ENCODE data around the gene SLC66A1.

DNA sequence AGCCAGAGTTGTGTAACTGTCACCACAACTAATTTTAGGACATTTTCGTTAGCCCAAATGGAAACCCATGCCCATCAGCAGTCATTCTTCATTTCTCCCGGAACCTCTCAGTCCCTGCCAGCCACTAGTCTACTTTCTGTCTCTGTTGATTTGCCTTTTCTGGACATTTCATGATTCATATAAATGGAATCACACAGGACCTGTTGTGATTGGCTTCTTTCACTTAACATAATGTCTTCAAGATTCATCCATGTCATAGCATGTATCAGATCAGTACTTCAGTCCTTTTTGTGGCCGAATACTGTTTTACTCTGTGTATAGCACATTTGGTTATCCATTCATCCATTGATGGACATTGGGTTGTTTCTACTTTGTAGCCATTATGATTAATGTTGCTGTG, 7.1 kb downstream of the SLC66A1 start:
- TF ChIP-seq, protein P1, sequence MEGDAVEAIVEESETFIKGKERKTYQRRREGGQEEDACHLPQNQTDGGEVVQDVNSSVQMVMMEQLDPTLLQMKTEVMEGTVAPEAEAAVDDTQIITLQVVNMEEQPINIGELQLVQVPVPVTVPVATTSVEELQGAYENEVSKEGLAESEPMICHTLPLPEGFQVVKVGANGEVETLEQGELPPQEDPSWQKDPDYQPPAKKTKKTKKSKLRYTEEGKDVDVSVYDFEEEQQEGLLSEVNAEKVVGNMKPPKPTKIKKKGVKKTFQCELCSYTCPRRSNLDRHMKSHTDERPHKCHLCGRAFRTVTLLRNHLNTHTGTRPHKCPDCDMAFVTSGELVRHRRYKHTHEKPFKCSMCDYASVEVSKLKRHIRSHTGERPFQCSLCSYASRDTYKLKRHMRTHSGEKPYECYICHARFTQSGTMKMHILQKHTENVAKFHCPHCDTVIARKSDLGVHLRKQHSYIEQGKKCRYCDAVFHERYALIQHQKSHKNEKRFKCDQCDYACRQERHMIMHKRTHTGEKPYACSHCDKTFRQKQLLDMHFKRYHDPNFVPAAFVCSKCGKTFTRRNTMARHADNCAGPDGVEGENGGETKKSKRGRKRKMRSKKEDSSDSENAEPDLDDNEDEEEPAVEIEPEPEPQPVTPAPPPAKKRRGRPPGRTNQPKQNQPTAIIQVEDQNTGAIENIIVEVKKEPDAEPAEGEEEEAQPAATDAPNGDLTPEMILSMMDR (IDR thresholded peaks at IDR 0.05), result no peak
- TF ChIP-seq POLR2A (IDR thresholded peaks at IDR 0.05), result no peak
